Ureter (tissue), 1 donor: ENCODE measurements around the gene PEX12. TPM values are rescaled to one million over a fixed set of nuclear protein-coding genes. Genes with fewer than 3 reads are reported as not detected.
"Not testable (repeated sequence)": the region's sequence is repeated elsewhere in the genome, so short reads cannot be mapped to it uniquely, and the experiment has no call there.

Experiments
- DNase-seq: peaks from one replicate; pipeline ENCODE4 v3.0.0-alpha.2; 2020; ENCODE audit warnings: low spot score
- total RNA-seq: library from RNA; stranded (reverse); gene quantifications from one replicate; pipeline ENCODE4 v1.2.4, GENCODE V29; 2023
- donor health status: DM: yes; HTN: yes; CAD: no.

The PEX12 gene
- total RNA-seq, result 7.9 TPM

GRCh38 chr17:35578197-35578928, at the start of gene PEX12:
Gene PEX12 (minus strand): TSS chr17:35578571. CDS start chr17:35578021, 550 bp downstream.
- DNase-seq, result peak; percentile 93

GRCh38 chr17:35627417-35627816, 49.0 kb upstream of the PEX12 start:
- DNase-seq, result no peak

- DNase-seq, result no peak
These were observed 43.4 kb upstream of the PEX12 start for GRCh38 chr17:35621768-35622167.

GRCh38 chr17:35618628-35619027, 40.3 kb upstream of the PEX12 start:
- DNase-seq, result no peak

GRCh38 chr17:35617505-35617904, 39.1 kb upstream of the PEX12 start:
- DNase-seq, result no peak

- DNase-seq, result no peak
These were observed 38.2 kb upstream of the PEX12 start for GRCh38 chr17:35616536-35616935.

- no peak for DNase-seq
These were observed 36.4 kb upstream of the PEX12 start for GRCh38 chr17:35614810-35615209.

GRCh38 chr17:35612924-35613521, 34.7 kb upstream of the PEX12 start:
- DNase-seq, result no peak

GRCh38 chr17:35610746-35611145, 32.4 kb upstream of the PEX12 start:
- DNase-seq, result not testable (repeated sequence)

GRCh38 chr17:35609831-35610230, 31.5 kb upstream of the PEX12 start:
- no peak for DNase-seq

- no peak for DNase-seq
These were observed 29.0 kb upstream of the PEX12 start for GRCh38 chr17:35607239-35607847.

GRCh38 chr17:35605678-35606077, 27.3 kb upstream of the PEX12 start:
- no peak for DNase-seq

GRCh38 chr17:35603674-35604073, 25.3 kb upstream of the PEX12 start:
- DNase-seq, result no peak

GRCh38 chr17:35597604-35598003, 19.2 kb upstream of the PEX12 start:
- DNase-seq, result no peak

GRCh38 chr17:35596530-35597233, 18.3 kb upstream of the PEX12 start:
- DNase-seq, result no peak

GRCh38 chr17:35596072-35596471, 17.7 kb upstream of the PEX12 start:
- DNase-seq, result no peak

GRCh38 chr17:35588196-35588920, 10.0 kb upstream of the PEX12 start:
- no peak for DNase-seq

- DNase-seq, result peak; percentile 97
These were observed 8.9 kb upstream of the PEX12 start, which contains the start of gene AP2B1 for GRCh38 chr17:35587074-35587961. Gene AP2B1 (plus strand): TSS chr17:35587322. CDS start chr17:35594031, 6,709 bp downstream.

GRCh38 chr17:35586569-35587073, 8.2 kb upstream of the PEX12 start:
- DNase-seq, result no peak

GRCh38 chr17:35584061-35584460, 5.7 kb upstream of the PEX12 start:
- DNase-seq, result no peak
